ENCODE results near the gene CRACDL.

The CRACDL gene

GRCh38 chr2:98803405-98804264 is 132.4 kb downstream of the CRACDL start:
- DNase-seq (ENCODE audit: low spot score), result no peak

- no peak for DNase-seq (ENCODE audit: low spot score)
These were observed 133.7 kb downstream of the CRACDL start for GRCh38 chr2:98802344-98802743.

- no peak for DNase-seq (ENCODE audit: low spot score)
These were observed 134.1 kb downstream of the CRACDL start for GRCh38 chr2:98801921-98802321.

- no peak for DNase-seq (ENCODE audit: low spot score)
These were observed 134.7 kb downstream of the CRACDL start for GRCh38 chr2:98801286-98801685.

GRCh38 chr2:98800330-98801064 is 135.5 kb downstream of the CRACDL start:
- DNase-seq (ENCODE audit: low spot score), result no peak

GRCh38 chr2:98799375-98800329 is 136.4 kb downstream of the CRACDL start:
- DNase-seq (ENCODE audit: low spot score), result no peak

- no peak for DNase-seq (ENCODE audit: low spot score)
These were observed 139.1 kb downstream of the CRACDL start for GRCh38 chr2:98796775-98797544.

- DNase-seq (ENCODE audit: low spot score), result no peak
These were observed 139.9 kb downstream of the CRACDL start for GRCh38 chr2:98795891-98796676.

- DNase-seq (ENCODE audit: low spot score), result no peak
These were observed 141.9 kb downstream of the CRACDL start for GRCh38 chr2:98793897-98794830.

- DNase-seq (ENCODE audit: low spot score), result no peak
These were observed 142.8 kb downstream of the CRACDL start for GRCh38 chr2:98793275-98793674.

GRCh38 chr2:98790221-98790620 is 145.8 kb downstream of the CRACDL start:
- DNase-seq (ENCODE audit: low spot score), result no peak

- DNase-seq (ENCODE audit: low spot score), result no peak
These were observed 148.3 kb downstream of the CRACDL start for GRCh38 chr2:98787700-98788099.

- no peak for DNase-seq (ENCODE audit: low spot score)
These were observed 149.8 kb downstream of the CRACDL start for GRCh38 chr2:98786179-98786578.

GRCh38 chr2:98782570-98782969 is 153.5 kb downstream of the CRACDL start:
- no peak for DNase-seq (ENCODE audit: low spot score)

GRCh38 chr2:98781822-98782221 is 154.2 kb downstream of the CRACDL start:
- no peak for DNase-seq (ENCODE audit: low spot score)

- DNase-seq (ENCODE audit: low spot score), result no peak
These were observed 157.1 kb downstream of the CRACDL start for GRCh38 chr2:98778741-98779483.

- no peak for DNase-seq (ENCODE audit: low spot score)
These were observed 157.9 kb downstream of the CRACDL start for GRCh38 chr2:98778151-98778550.

- no peak for DNase-seq (ENCODE audit: low spot score)
These were observed 158.3 kb downstream of the CRACDL start for GRCh38 chr2:98777710-98778109.

GRCh38 chr2:98777076-98777475 is 158.9 kb downstream of the CRACDL start:
- no peak for DNase-seq (ENCODE audit: low spot score)

Measured in pons (tissue), 1 donor.